Stimulated activated memory B cell treated with anti-CD40 and anti-IgM and Interleukin-4, amounts not matched to agents 10 μg/mL and 1 μg/mL and 100 μg/mL, for 72 hours (primary cell): ENCODE data around the gene F12.

Source experiments
- ATAC-seq: fragments of 150-1000 bp; cut with Tn5 transposase; 2 replicates; pipeline ENCODE4 v1.10.0; 2021
- H3K27ac Mint-ChIP-seq: one replicate; pipeline ENCODE4 v1.8.0; 2022; ENCODE audit warnings: mild to moderate bottlenecking, mixed read lengths
- H3K27me3 Mint-ChIP-seq: one replicate; pipeline ENCODE4 v1.8.0; 2022; ENCODE audit warnings: mixed read lengths
- H3K36me3 Mint-ChIP-seq: one replicate; pipeline ENCODE4 v1.8.0; 2022; ENCODE audit warnings: mixed read lengths
- H3K4me1 Mint-ChIP-seq: one replicate; pipeline ENCODE4 v1.8.0; 2022; ENCODE audit warnings: mixed read lengths
- H3K4me3 Mint-ChIP-seq: one replicate; pipeline ENCODE4 v1.8.0; 2022; ENCODE audit warnings: mild to moderate bottlenecking, moderate library complexity, mixed read lengths
- H3K9me3 Mint-ChIP-seq: one replicate; pipeline ENCODE4 v1.8.0; 2022; ENCODE audit warnings: mixed read lengths

The F12 gene

DNA sequence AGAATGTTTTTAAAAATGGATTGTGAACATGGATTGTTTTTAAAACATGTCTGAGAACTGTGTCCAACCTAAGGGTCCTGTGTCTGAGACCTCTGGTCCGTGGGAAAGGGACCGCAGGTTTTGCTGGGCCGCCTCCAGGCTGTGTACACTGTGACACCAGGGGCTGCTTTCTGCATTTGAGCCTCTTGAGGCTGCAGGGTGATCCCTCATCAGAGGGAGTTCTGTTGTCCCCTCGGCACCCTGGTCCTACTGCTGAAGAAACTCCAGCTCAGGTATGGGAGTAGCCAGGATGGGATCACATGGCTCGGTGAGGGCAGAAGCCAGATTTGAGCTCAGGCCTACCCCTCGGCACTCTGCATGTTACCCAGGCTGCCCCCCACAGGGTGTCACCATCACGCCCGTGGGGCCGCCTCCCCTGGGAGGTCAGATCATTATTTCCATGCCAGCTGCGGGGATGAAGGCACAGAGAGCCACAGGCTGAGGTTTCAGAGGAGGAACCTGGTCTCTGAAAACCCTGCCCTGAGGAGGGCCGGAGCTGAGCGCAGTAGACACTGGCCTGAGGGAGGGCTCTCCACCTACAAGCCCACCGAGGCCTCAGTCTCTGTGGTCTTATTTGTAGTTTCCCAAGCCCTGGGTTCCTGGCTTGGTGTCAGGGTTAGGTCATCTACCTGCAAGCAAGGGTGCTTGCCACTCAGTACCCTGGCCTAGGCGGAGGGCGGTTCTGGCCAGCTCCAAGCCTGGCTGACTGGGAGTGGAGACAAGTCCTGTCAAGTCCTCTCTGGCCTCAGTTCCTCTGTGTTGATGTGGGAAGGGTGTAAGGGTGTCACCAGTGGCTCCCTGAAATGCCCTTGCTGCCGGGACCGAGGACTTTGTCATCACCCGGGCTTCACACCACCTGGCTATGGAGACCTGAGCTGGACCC, 40.0 kb upstream of the F12 start:
- Mint-ChIP-seq H3K27ac (no peak overlapping the region), H3K9me3 (no peaks in the 10 kb centered on the region), H3K36me3 (no peaks in the 10 kb centered on the region), H3K4me3 (no peak overlapping the region), H3K27me3 (no peaks in the 10 kb centered on the region), H3K4me1 (peaks cover 61% of the 10 kb centered on the region)
- no peak for ATAC-seq

DNA sequence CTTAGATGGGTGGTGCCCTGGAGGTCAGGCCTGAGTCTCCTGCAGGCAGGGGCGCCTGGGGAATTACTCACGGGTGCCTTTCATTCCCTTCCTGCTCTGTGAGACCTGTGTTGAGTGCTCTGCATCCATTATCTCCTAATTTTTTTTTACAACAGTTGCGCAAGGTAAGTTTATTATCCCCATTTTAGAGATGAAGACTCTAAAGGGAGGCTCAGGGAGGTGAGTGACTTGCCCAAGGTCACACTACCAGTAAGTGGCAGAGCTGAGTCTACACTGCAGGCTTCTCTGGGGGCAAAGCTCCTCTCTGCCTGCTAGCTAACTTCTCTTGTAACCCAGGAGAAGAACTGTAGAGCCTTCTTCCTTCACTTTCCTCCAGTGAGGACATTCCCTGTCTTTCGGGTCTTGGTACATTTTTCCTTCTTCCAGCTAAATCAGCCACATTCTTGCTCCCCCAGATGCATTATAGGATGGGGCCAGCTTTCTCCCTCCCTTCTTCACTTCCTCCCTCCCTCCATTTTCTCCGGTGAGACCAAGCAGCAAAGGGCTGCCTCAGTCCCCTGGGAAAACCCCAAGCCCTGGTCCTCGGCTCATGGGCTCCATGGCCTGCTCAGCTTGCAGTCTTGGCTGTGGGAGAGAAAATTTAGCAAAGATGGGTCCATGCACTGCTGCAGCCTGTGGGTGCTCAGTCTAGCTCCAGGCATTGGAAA, 39.0 kb upstream of the F12 start:
- H3K4me1 Mint-ChIP-seq = peaks cover 60% of the 10 kb centered on the region
- no peaks in the 10 kb centered on the region for H3K9me3 Mint-ChIP-seq
- no peaks in the 10 kb centered on the region for H3K27me3 Mint-ChIP-seq
- peak overlapping the region; percentile 13 for H3K27ac Mint-ChIP-seq
- peak overlapping the region; percentile 52 for H3K4me3 Mint-ChIP-seq
- ATAC-seq = no peak
- no peaks in the 10 kb centered on the region for H3K36me3 Mint-ChIP-seq

DNA sequence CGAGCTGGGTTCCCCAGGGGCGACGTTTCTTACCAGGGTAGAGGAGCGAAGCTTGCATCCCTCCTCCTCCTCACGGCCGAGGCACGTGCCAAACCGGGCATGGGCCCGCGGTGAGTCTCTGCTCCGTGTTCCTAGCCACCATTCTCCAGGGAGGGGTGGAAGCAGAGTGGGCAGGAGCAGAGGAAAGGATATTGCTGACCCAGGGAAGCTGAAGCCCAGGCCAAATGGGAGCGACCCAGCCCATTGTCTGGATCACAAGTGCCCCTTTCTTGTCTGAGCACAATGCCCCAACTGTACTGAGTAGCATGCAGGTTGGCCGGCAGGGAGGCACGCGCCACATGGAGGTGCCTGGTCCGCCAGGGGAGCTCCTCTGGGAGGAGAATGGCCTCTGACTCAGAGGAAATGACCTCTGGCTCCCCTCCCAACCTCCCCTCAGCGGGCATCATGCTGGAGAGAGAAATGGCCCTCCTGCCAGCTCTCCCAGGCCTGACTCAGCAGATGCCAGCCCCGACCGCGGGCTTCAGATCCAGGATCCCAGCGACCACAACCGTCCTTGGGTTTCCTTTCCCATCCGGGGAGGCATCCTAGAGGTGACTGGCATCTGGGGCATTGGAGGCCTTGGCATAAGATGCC, 38.4 kb upstream of the F12 start:
- peaks cover 54% of the 10 kb centered on the region for H3K4me1 Mint-ChIP-seq
- H3K27ac Mint-ChIP-seq = peak overlapping the region; percentile 24
- H3K36me3 Mint-ChIP-seq = no peaks in the 10 kb centered on the region
- H3K9me3 Mint-ChIP-seq = no peaks in the 10 kb centered on the region
- no peak for ATAC-seq
- H3K27me3 Mint-ChIP-seq = no peaks in the 10 kb centered on the region
- H3K4me3 Mint-ChIP-seq = peak overlapping the region; percentile 52

DNA sequence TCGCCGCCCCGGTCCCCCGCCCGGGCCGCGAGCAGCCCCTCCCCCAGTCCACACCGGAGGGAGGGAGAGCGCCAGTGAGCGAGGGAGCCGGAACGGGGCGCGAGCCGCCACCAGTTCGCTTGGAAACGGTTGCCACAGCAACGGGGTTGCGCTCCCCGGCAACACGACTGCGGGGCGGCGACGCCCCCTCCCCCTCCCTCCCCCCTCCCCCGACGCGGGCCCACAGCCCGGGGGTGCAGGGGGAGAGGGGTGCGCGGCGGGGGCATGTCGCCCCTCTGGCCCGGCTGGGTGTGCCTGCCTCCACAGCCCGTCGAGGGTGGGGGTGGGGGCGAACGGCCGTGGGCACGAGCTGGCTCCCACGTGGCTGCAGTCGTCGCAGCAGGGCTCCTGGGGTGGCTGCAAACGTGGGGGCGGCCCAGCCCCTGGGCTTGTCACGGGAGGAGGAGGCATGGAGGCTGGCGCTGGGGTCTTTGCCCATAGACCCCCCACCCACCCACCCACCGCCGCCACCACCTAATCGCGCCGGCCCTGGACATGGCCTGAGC, 37.8 kb upstream of the F12 start:
- peaks cover 52% of the 10 kb centered on the region for H3K4me1 Mint-ChIP-seq
- no peaks in the 10 kb centered on the region for H3K9me3 Mint-ChIP-seq
- H3K27me3 Mint-ChIP-seq = no peaks in the 10 kb centered on the region
- peaks cover 3% of the 10 kb centered on the region for H3K36me3 Mint-ChIP-seq
- ATAC-seq = peak; percentile 24
- peak overlapping the region; percentile 33 for H3K4me3 Mint-ChIP-seq
- H3K27ac Mint-ChIP-seq = no peak overlapping the region

DNA sequence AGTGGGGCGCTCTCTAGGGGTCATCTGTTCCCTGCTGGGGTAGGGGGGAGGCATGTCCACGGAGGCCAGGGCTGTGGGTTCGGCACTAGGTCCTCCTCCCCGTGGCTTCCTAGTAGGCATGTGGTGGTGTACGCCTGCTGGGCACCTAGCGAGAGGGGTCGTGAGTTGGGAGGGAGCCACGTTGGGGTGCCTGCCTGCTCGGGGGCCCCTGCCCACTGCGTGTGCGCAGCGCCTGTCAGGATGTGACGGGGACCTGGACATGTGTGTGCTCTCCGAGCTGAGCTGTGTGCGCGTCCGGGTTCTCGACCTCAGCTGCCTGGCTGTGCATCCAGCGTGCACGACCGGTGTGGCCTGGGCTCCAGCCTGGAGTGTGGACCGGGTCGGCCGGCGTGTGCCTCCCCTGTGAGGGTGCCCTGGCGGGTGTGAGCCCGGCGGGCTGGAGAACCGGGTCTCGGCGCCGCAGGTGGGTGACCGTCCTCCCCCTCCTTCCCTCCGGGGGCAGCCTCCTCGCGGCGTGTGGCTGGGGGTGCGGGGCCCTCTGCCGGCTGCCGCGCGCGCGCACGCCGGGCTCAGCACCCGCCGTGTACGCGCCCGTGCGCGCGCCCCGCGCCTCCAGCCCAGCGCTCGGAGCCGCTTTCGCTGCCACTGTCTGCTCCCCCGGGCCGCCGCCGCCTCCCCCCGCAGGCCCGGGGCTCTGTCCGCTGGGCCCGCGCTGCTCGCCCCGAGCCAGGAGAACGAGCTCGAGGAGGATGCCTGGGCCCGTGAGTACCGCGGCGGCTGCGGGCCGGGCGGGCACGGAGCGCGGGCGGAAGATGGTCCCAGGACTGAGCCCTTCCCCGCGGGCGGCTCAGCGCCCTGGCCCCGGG, 37.1 kb upstream of the F12 start, which contains the start of gene PRR7:
Gene PRR7, plus strand, starts transcription at position 615 of the 866 bp plus-strand sequence. CDS start 8,254 bp downstream, outside the sequence.
- H3K9me3 Mint-ChIP-seq = no peaks in the 10 kb centered on the region
- H3K4me3 Mint-ChIP-seq = peak within 1 kb of the TSS; percentile 80
- H3K4me1 Mint-ChIP-seq = peaks cover 48% of the 10 kb centered on the region
- peaks cover 10% of the 10 kb centered on the region for H3K36me3 Mint-ChIP-seq
- peak within 1 kb of the TSS; percentile 46 for H3K27ac Mint-ChIP-seq
- no peaks in the 10 kb centered on the region for H3K27me3 Mint-ChIP-seq
- ATAC-seq = peak; percentile 83

DNA sequence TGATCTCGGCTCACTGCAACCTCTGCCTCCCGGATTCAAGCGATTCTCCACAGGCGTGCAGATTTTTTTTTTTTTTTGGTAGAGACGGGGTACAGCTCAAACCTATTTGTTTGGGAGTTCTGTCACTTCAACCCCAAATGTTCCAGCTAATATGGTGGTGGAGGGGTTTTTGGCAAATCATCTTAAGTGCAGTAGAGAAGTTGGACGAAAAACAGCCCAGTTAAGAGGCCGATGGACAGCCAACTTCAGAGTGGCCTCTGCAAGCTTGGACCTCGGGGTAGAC, 36.5 kb upstream of the F12 start:
- H3K36me3 Mint-ChIP-seq = peaks cover 13% of the 10 kb centered on the region
- no peaks in the 10 kb centered on the region for H3K9me3 Mint-ChIP-seq
- peaks cover 48% of the 10 kb centered on the region for H3K4me1 Mint-ChIP-seq
- peak overlapping the region; percentile 46 for H3K27ac Mint-ChIP-seq
- peak overlapping the region; percentile 80 for H3K4me3 Mint-ChIP-seq
- no peaks in the 10 kb centered on the region for H3K27me3 Mint-ChIP-seq
- ATAC-seq = no peak

DNA sequence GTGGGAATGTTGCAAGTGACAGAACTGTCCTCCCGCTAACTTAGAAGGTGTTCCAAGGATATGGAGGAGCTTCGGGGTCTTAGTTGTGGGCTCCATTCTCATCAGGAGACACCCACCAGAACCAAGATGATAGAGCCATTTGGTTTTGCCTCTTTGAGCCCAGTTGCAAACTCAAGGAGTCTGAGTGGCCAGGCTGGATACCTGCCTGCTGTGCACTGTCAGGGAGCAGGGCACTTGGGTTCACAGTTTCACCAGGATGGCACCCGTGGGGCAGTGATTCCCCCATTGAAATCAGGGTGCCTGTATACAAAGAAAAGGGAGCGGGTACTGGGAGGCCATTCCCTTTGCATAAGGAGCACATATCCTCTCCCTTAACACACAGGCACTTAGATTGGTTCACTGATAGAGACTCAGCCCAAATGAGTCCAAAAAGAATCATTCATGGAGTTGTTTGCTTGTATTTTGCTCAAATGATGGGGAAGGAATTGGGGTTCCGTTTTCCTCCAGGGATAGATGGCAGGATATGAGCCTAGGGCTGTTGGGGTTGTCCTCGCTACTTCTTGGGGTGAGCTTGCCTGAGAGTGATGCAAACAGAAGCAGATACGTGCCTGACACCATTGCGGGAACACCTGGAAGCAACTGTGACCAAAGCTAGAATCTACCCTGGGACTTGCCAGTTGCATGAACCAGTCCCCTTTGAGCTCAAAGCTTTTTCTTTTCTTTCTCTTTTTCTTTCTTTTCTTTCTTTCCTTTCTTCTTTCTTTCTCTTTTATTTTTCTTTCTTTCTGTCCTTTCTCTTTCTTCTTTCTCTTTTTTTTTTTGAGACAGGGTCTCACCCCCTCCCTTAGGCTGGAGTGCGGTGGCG, 35.9 kb upstream of the F12 start:
- Mint-ChIP-seq H3K4me1 (peaks cover 48% of the 10 kb centered on the region), H3K9me3 (no peaks in the 10 kb centered on the region), H3K27ac (peak overlapping the region; percentile 46), H3K4me3 (peak overlapping the region; percentile 80), H3K27me3 (no peaks in the 10 kb centered on the region), H3K36me3 (peaks cover 13% of the 10 kb centered on the region)
- no peak for ATAC-seq

DNA sequence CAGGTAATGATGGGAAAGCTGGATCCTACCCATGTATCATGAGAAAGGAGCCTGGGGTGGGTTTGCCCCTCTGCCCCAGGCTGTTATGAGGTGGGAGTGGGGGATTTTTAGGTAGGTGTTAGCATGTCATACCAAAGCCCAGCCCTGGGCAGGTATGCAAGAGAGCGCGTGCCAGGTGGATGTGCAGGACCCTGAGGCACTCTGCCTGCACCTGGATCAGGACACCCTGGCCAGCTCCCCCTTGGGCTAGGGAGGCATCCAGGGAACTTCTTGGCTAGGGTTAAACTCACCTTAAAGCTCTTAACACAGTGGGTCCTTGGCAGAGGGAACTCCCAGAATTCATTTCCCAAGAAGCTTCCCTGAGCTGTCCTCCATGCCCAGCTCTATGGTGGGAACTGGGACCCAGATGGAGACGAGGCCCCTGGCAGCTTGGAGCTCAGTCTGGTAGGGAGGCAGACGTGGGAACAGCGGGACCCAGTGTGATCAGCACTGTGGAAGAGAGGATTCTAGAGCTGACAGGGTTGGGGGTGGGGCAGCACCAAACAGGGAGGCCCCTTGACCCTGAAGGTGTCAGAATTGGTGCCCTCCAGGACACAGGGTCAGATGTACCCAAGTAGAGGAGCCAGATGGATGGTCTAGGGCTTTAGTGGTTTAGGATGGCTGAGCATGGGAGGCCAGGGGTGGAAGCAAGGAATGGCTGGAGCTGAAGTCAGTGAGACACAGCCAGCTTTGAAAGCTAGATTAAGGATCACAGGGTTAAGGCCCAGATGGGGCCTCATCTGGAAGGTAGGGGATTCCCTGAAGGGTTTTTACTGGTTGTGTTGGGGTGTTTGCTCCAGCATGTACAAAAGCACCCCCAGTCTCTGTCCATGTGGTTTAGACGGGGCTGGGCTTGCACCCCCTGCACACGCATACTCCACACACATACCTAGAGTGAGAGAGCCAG, 35.0 kb upstream of the F12 start:
- Mint-ChIP-seq H3K4me3 (no peak overlapping the region), H3K27ac (peak overlapping the region; percentile 46), H3K36me3 (peaks cover 22% of the 10 kb centered on the region), H3K9me3 (no peaks in the 10 kb centered on the region), H3K27me3 (no peaks in the 10 kb centered on the region), H3K4me1 (peaks cover 46% of the 10 kb centered on the region)
- ATAC-seq = no peak

DNA sequence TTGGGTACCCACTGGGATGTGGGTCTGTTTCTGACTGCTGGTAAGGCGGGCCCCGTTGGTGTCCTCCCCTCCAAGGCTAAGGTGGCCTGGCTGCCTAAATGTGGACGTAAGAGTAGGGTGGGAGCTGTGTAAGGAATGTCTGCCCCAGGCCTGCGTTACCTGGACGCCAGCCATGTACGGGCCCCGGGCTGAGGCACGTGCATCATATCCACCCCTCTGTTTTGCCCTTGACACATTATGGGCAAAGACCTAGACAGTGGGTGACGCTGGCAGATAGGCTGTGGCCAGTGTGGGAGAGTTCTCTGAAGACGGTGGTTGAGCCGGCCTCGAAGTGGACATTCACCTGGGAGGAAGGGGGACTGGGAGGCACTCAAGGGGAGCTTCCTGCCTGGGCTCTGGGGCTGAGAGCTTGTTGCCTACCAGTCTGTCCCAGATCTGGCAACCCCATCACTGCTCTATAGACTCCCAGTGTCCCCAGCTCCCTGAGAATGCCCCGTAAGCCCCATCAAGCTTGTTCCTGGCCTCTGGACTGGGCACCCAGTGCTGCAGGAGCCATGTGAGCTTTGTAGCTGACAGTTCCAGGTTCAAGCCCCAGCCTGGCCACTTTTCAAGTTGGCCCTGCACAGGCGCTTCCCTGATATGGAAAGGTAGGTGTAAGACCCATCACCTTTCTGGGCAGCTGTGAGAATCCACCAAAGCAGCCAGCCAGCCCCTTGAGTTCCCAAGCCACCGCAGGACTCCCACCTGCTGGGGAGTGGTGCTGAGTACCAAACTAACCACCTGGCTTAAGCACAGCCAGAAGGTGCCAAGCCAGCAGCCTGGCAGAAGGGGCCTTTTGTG, 34.0 kb upstream of the F12 start:
- Mint-ChIP-seq H3K27ac (peak overlapping the region; percentile 46), H3K36me3 (peaks cover 29% of the 10 kb centered on the region), H3K27me3 (no peaks in the 10 kb centered on the region), H3K9me3 (no peaks in the 10 kb centered on the region), H3K4me1 (peaks cover 37% of the 10 kb centered on the region), H3K4me3 (no peak overlapping the region)
- no peak for ATAC-seq

DNA sequence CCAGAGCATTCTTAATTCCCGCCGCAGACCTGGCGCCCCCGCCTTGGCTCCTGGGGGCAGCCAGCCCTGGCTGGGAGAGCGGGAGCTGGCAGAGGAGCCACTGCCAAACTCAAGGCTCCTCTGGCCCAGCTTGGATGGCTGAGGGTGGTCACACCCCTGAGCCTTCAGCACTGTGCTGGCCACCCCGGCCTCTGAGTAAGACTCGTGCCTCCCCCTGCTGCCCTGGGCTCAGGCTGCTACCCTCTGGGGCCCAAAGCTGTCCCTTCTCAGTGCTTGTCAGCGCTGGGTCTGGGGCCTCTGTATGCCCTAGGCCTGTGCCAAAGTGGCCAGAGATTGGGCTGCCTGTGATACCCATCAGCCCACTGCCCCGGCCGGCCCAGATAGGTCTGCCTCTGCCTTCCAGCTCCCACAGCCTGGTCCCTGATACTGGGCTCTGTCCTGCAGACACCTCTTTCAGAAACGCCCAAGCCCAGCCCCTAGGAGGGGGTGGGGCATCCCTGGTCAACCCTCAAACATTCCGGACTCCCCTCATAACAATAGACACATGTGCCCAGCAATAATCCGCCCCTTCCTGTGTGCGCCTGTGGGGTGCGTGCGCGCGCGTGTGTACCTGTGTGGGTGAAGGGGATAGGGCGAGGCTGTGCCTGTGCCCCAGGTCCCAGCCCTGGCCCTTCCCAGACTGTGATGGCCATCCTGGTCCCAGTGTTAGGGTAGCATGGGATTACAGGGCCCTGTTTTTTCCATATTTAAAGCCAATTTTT, 32.9 kb upstream of the F12 start:
- H3K27me3 Mint-ChIP-seq = no peaks in the 10 kb centered on the region
- peaks cover 33% of the 10 kb centered on the region for H3K4me1 Mint-ChIP-seq
- peaks cover 40% of the 10 kb centered on the region for H3K36me3 Mint-ChIP-seq
- H3K9me3 Mint-ChIP-seq = no peaks in the 10 kb centered on the region
- no peak for ATAC-seq
- H3K27ac Mint-ChIP-seq = no peak overlapping the region
- no peak overlapping the region for H3K4me3 Mint-ChIP-seq

DNA sequence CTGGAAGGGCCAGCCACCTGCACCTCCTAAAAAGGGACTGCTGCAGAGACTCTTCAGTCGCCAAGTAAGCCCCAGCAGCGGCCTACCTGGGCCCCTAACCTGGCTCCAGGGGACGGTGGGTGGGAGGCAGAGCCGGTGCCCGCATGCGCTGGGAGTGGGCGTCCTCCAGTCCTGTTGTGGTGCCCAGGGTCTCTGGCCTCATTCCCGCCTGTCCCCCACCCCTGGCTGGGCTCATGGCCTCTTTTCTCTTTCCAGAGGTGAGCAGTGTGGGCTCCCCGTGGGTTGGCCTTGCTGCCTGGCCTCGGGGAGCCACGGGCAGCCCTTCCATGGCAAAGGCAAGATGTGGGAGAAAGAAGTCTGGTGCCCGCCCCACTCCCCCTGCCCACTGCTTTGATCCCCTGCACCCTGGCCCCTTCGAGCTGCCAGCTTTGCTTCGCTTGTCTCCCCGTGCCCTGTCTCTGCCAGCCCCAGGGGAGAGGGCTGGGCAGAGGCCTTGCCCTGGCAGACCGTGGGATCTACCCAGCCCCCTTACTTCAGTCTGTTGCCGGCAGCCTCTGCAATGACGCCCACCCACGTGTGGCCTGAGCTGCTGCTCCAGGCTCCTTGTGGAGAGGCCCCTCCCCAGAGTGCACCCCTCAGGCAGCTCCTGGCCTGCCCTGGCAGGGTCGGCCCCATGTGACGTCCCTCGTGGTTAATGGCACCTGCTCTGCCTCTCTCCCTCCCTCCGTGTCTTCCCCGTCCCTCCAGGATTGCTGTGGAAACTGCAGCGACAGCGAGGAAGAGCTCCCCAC, 31.8 kb upstream of the F12 start:
- peaks cover 40% of the 10 kb centered on the region for H3K4me1 Mint-ChIP-seq
- H3K9me3 Mint-ChIP-seq = no peaks in the 10 kb centered on the region
- peaks cover 51% of the 10 kb centered on the region for H3K36me3 Mint-ChIP-seq
- H3K27me3 Mint-ChIP-seq = no peaks in the 10 kb centered on the region
- peak overlapping the region; percentile 40 for H3K27ac Mint-ChIP-seq
- no peak overlapping the region for H3K4me3 Mint-ChIP-seq
- ATAC-seq = no peak
